ENCODE measurements around the gene OPHN1.

Gene OPHN1

DNA sequence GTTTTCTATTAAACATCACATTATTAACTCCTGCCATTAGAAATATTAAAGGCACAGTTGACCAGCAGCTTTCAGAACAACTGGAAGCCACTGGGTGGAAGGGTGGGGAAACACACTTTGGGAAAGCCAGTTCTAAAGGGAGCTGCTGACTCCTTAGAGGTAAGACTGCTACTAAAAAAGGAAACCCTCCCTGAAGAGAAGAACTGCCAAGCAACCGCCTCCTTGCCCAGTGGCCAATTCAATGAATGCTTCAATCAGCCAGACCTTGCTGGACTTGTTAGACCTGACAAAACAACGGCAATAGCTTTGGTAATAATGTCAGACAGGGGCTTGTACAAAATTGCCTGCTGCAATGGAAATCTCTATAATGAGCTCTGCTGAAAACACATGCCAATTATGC is 15.6 kb downstream of the OPHN1 start:
- no peak for DNase-seq (ENCODE audit: low read depth in 2 of 2)
- H3K4me3 ChIP-seq (replicated peaks in 1 of 2; ENCODE audit: low read depth in 2 of 2, low read length in 2 of 2), result no peak overlapping the region
- TF ChIP-seq, protein P1, sequence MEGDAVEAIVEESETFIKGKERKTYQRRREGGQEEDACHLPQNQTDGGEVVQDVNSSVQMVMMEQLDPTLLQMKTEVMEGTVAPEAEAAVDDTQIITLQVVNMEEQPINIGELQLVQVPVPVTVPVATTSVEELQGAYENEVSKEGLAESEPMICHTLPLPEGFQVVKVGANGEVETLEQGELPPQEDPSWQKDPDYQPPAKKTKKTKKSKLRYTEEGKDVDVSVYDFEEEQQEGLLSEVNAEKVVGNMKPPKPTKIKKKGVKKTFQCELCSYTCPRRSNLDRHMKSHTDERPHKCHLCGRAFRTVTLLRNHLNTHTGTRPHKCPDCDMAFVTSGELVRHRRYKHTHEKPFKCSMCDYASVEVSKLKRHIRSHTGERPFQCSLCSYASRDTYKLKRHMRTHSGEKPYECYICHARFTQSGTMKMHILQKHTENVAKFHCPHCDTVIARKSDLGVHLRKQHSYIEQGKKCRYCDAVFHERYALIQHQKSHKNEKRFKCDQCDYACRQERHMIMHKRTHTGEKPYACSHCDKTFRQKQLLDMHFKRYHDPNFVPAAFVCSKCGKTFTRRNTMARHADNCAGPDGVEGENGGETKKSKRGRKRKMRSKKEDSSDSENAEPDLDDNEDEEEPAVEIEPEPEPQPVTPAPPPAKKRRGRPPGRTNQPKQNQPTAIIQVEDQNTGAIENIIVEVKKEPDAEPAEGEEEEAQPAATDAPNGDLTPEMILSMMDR (IDR thresholded peaks at IDR 0.05; ENCODE audit: low read depth, low read length), result no peak

GRCh38 chrX:68416592-68416991 is 16.7 kb downstream of the OPHN1 start:
- DNase-seq (ENCODE audit: low read depth in 2 of 2), result peak; percentile 3 to 57
- TF ChIP-seq, protein P1 (IDR thresholded peaks at IDR 0.05; ENCODE audit: low read depth, low read length), result no peak
- H3K4me3 ChIP-seq (replicated peaks in 1 of 2; ENCODE audit: low read depth in 2 of 2, low read length in 2 of 2), result no peak overlapping the region

GRCh38 chrX:68415316-68415715 is 18.0 kb downstream of the OPHN1 start:
- DNase-seq (ENCODE audit: low read depth in 2 of 2), result peak; percentile 26 to 59
- TF ChIP-seq, protein P1 (IDR thresholded peaks at IDR 0.05; ENCODE audit: low read depth, low read length), result no peak
- no peak overlapping the region for H3K4me3 ChIP-seq (replicated peaks in 1 of 2; ENCODE audit: low read depth in 2 of 2, low read length in 2 of 2)

- no peak for DNase-seq (ENCODE audit: low read depth in 2 of 2)
- H3K4me3 ChIP-seq (replicated peaks in 1 of 2; ENCODE audit: low read depth in 2 of 2, low read length in 2 of 2), result no peak overlapping the region
- TF ChIP-seq, protein P1 (IDR thresholded peaks at IDR 0.05; ENCODE audit: low read depth, low read length), result no peak
Observed at GRCh38 chrX:68413254-68413653, 20.0 kb downstream of the OPHN1 start.

DNA sequence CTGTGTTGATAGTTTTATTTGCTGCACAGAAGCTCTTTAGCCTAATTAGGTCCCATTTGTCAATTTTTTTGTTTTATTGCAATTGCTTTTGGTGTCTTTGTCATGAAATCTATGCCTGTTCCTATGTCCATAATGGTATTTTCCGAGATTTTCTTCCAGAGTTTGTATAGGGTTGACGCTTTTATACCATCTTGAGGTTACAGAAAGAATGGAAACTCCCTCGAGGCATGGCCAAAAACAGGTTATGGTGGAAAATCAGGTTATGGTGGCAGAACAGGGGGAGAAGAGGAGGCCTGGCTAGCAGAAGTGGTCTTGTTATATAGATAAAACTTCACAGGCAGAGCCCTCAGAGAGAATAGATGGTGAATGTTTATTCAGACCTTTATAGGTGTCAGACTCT is 21.6 kb downstream of the OPHN1 start:
- no peak for DNase-seq (ENCODE audit: low read depth in 2 of 2)
- TF ChIP-seq, protein P1 (IDR thresholded peaks at IDR 0.05; ENCODE audit: low read depth, low read length), result no peak
- no peak overlapping the region for H3K4me3 ChIP-seq (replicated peaks in 1 of 2; ENCODE audit: low read depth in 2 of 2, low read length in 2 of 2)

- TF ChIP-seq, protein P1 (IDR thresholded peaks at IDR 0.05; ENCODE audit: low read depth, low read length), result no peak
Observed at GRCh38 chrX:68409194-68409593, 24.1 kb downstream of the OPHN1 start.

GRCh38 chrX:68403522-68403921 is 29.8 kb downstream of the OPHN1 start:
- H3K4me3 ChIP-seq (replicated peaks in 1 of 2; ENCODE audit: low read depth in 2 of 2, low read length in 2 of 2), result no peak overlapping the region
- TF ChIP-seq, protein P1 (IDR thresholded peaks at IDR 0.05; ENCODE audit: low read depth, low read length), result no peak
- DNase-seq (ENCODE audit: low read depth in 2 of 2), result no peak

More at GRCh38 chrX:68409194-68409593, 24.1 kb downstream of the OPHN1 start:
- no peak overlapping the region for H3K4me3 ChIP-seq (replicated peaks in 1 of 2; ENCODE audit: low read depth in 2 of 2, low read length in 2 of 2)
- DNase-seq (ENCODE audit: low read depth in 2 of 2), result peak in 1 of 2 donors; percentile 12
